Neural cell (in vitro differentiated cells): ENCODE measurements around the gene ACVR1. TPM values are rescaled to one million over a fixed set of nuclear protein-coding genes. Genes with fewer than 3 reads are reported as not detected.

Experiments used
- H2AFZ ChIP-seq: fragments of 200-600, 300-800 bp; sonication (generic), shearing (Covaris generic); 2 replicates; pipeline ENCODE4 v1.6.0; 2014; ENCODE audit warnings: low read depth, mild to moderate bottlenecking, antibody characterized with exemption, low read length, moderate library complexity
- H3F3A ChIP-seq: fragments of 200-600 bp; shearing (Covaris generic); 2 replicates; pipeline ENCODE4 v1.6.1; 2016; ENCODE audit warnings: mild to moderate bottlenecking, moderate library complexity, mixed read lengths, antibody characterized with exemption, low read length; ENCODE audit not compliant: insufficient read depth, poor library complexity, severe bottlenecking
- H3K27ac ChIP-seq: fragments of 200-600, 300-800 bp; sonication (generic), shearing (Covaris generic); 2 replicates; pipeline ENCODE4 v1.5.1; 2014; ENCODE audit warnings: mild to moderate bottlenecking, low read length, moderate library complexity
- H3K27me3 ChIP-seq: fragments of 300-800, 200-600 bp; sonication (generic), shearing (Covaris generic); 2 replicates; pipeline ENCODE4 v1.6.0; 2014; ENCODE audit warnings: mild to moderate bottlenecking, low read depth, low read length, moderate library complexity; ENCODE audit not compliant: insufficient read depth
- H3K36me3 ChIP-seq: fragments of 300-800, 200-600 bp; sonication (generic), shearing (Covaris generic); 2 replicates; pipeline ENCODE4 v1.5.1; 2014; ENCODE audit warnings: mild to moderate bottlenecking, antibody characterized with exemption, low read length, moderate library complexity; ENCODE audit not compliant: insufficient read depth
- H3K4me2 ChIP-seq: fragments of 300-800, 200-600 bp; sonication (generic), shearing (Covaris generic); 2 replicates; pipeline ENCODE4 v1.6.0; 2014; ENCODE audit warnings: mild to moderate bottlenecking, low read length
- H3K4me3 ChIP-seq: fragments of 300-800, 200-600 bp; sonication (generic), shearing (Covaris generic); 2 replicates; pipeline ENCODE4 v1.5.1; 2014; ENCODE audit warnings: mild to moderate bottlenecking, low read length, moderate library complexity
- H3K79me2 ChIP-seq: fragments of 200-600 bp; shearing (Covaris generic); replicated peaks from 2 replicates; pipeline ENCODE4 v1.6.0; 2014; ENCODE audit warnings: mild to moderate bottlenecking, low read length, moderate library complexity; ENCODE audit not compliant: insufficient read depth
- H3K9ac ChIP-seq: fragments of 300-800, 200-600 bp; sonication (generic), shearing (Covaris generic); 2 replicates; pipeline ENCODE4 v1.6.1; 2016; ENCODE audit warnings: mild to moderate bottlenecking, low read length, mixed read lengths
- H3K9me2 ChIP-seq: fragments of 200-600 bp; shearing (Covaris generic); 2 replicates; pipeline ENCODE4 v1.6.1; 2016; ENCODE audit warnings: mild to moderate bottlenecking, low read length, mixed read lengths; ENCODE audit not compliant: insufficient read depth
- H3K9me3 ChIP-seq: fragments of 200-600, 300-800 bp; sonication (generic), shearing (Covaris generic); 2 replicates; pipeline ENCODE4 v1.6.1; 2016; ENCODE audit warnings: mild to moderate bottlenecking, mixed run types, low read length, moderate library complexity, mixed read lengths
- H4K20me1 ChIP-seq: fragments of 200-600 bp; shearing (Covaris generic); 2 replicates; pipeline ENCODE4 v1.6.1; 2016; ENCODE audit warnings: mild to moderate bottlenecking, mixed run types; ENCODE audit not compliant: insufficient read depth
- CTCF ChIP-seq: fragments of 450-650 bp; IDR thresholded peaks from 2 replicates; pipeline ENCODE4 v1.5.1; 2014; ENCODE audit warnings: antibody characterized with exemption, mild to moderate bottlenecking, moderate library complexity; ENCODE audit not compliant: poor library complexity, severe bottlenecking
- EP300 ChIP-seq: fragments of 450-650 bp; conservative IDR thresholded peaks from 2 replicates; pipeline ENCODE4 v1.6.1; 2014; ENCODE audit warnings: antibody characterized with exemption, mild to moderate bottlenecking, moderate library complexity; ENCODE audit not compliant: poor library complexity, severe bottlenecking
- EZH2 ChIP-seq: fragments of 200-600, 300-800 bp; shearing (Covaris generic), sonication (generic); IDR thresholded peaks from 2 replicates; pipeline ENCODE4 v1.6.1; 2014; ENCODE audit warnings: antibody characterized with exemption, low read length, borderline replicate concordance, mild to moderate bottlenecking; ENCODE audit not compliant: insufficient read depth, poor library complexity, severe bottlenecking
- MXI1 ChIP-seq: fragments of 450-650 bp; conservative IDR thresholded peaks from 2 replicates; pipeline ENCODE4 v1.6.1; 2014; ENCODE audit warnings: antibody characterized with exemption, mild to moderate bottlenecking; ENCODE audit not compliant: poor library complexity, severe bottlenecking
- POLR2AphosphoS5 ChIP-seq: IDR thresholded peaks from 2 replicates; pipeline ENCODE4 v1.6.1; 2012
- RAD21 ChIP-seq: fragments of 450-650 bp; conservative IDR thresholded peaks from 2 replicates; pipeline ENCODE4 v1.6.1; 2014; ENCODE audit warnings: antibody characterized with exemption, mild to moderate bottlenecking, moderate library complexity
- REST ChIP-seq: IDR thresholded peaks from 2 replicates; pipeline ENCODE4 v1.6.1; 2012; ENCODE audit warnings: borderline replicate concordance
- SMC3 ChIP-seq: fragments of 450-650 bp; conservative IDR thresholded peaks from 2 replicates; pipeline ENCODE4 v1.6.1; 2014; ENCODE audit warnings: antibody characterized with exemption, mild to moderate bottlenecking, moderate library complexity; ENCODE audit not compliant: poor library complexity
- TAF1 ChIP-seq: IDR thresholded peaks from 2 replicates; pipeline ENCODE4 v1.6.1; 2012; ENCODE audit warnings: low read depth
- polyA plus RNA-seq: library from polyadenylated mRNA; depleted of rRNA; stranded (reverse); fragments of >200 nt; gene quantifications from 2 replicates; pipeline ENCODE4 v1.2.3, GENCODE V29; 2014

Gene ACVR1
- polyA plus RNA-seq, 1 donor from 2014 or later, result 4.0 TPM

GRCh38 chr2:157876786-157877138 is 632 bp upstream of the ACVR1 start:
- Histone ChIP-seq H3F3A (no peaks in the 10 kb centered on the region), H3K9ac (peak overlapping the region; percentile 79), H3K9me3 (no peaks in the 10 kb centered on the region), H2AFZ (peak overlapping the region; percentile 18), H4K20me1 (no peaks in the 10 kb centered on the region), H3K4me3 (peak overlapping the region; percentile 74), H3K36me3 (no peaks in the 10 kb centered on the region), H3K4me2 (peak overlapping the region; percentile 78), H3K27ac (peak overlapping the region; percentile 80), H3K9me2 (no peaks in the 10 kb centered on the region), H3K79me2 (peaks cover 34% of the 10 kb centered on the region), H3K27me3 (no peaks in the 10 kb centered on the region)
- no peak for TF ChIP-seq RAD21
- no peak for TF ChIP-seq TAF1
- TF ChIP-seq EZH2, result no peak
- no peak for TF ChIP-seq CTCF
- TF ChIP-seq POLR2AphosphoS5, result no peak
- no peak for TF ChIP-seq EP300
- TF ChIP-seq MXI1, result no peak
- no peak for TF ChIP-seq SMC3
- TF ChIP-seq REST, result no peak

- peak overlapping the region; percentile 74 for H3K4me3 ChIP-seq
- H3K9me2 ChIP-seq, result no peaks in the 10 kb centered on the region
- H3K27ac ChIP-seq, result peak overlapping the region; percentile 74
- H3K9ac ChIP-seq, result peak overlapping the region; percentile 67
- peaks cover 34% of the 10 kb centered on the region for H3K79me2 ChIP-seq
- H4K20me1 ChIP-seq, result no peaks in the 10 kb centered on the region
- H3F3A ChIP-seq, result no peaks in the 10 kb centered on the region
- H3K4me2 ChIP-seq, result peak overlapping the region; percentile 70
- no peaks in the 10 kb centered on the region for H3K36me3 ChIP-seq
- peak overlapping the region; percentile 51 for H2AFZ ChIP-seq
- TF ChIP-seq TAF1 (no peak), EZH2 (no peak), MXI1 (peak; percentile 0), SMC3 (no peak), RAD21 (no peak), EP300 (no peak), POLR2AphosphoS5 (no peak), CTCF (no peak), REST (no peak)
- no peaks in the 10 kb centered on the region for H3K27me3 ChIP-seq
- no peaks in the 10 kb centered on the region for H3K9me3 ChIP-seq
Measured at GRCh38 chr2:157875641-157876065, 477 bp downstream of the ACVR1 start.
